ENCODE results near the gene CHST13.
"Not testable (repeated sequence)": the region's sequence is repeated elsewhere in the genome, so short reads cannot be mapped to it uniquely, and the experiment has no call there.

Gene CHST13

GRCh38 chr3:126529585-126530170 lies 5.7 kb downstream of the CHST13 start:
- Mint-ChIP-seq H3K9me3 (no peaks in the 10 kb centered on the region), H3K36me3 (no peaks in the 10 kb centered on the region), H3K27me3 (peaks cover 34% of the 10 kb centered on the region), H3K4me1 (no peaks in the 10 kb centered on the region), H3K27ac (no peak overlapping the region), H3K4me3 (no peak overlapping the region)
- CTCF ChIA-PET = no interaction called here
- no peak for DNase-seq

GRCh38 chr3:126530171-126531050 lies 6.5 kb downstream of the CHST13 start:
- Mint-ChIP-seq H3K27me3 (peaks cover 28% of the 10 kb centered on the region), H3K9me3 (no peaks in the 10 kb centered on the region), H3K4me3 (no peak overlapping the region), H3K36me3 (no peaks in the 10 kb centered on the region), H3K4me1 (no peaks in the 10 kb centered on the region), H3K27ac (no peak overlapping the region)
- CTCF ChIA-PET = interaction anchor here (1.0 kb wide), 1 partner anchor 8 kb away, joined by 3 read pairs; no protein-coding TSS in a partner anchor
- DNase-seq = no peak

- DNase-seq = no peak
- CTCF ChIA-PET = interaction anchor here (1.0 kb wide), 1 partner anchor 8 kb away, joined by 3 read pairs; no protein-coding TSS in a partner anchor
These were observed 7.0 kb downstream of the CHST13 start for GRCh38 chr3:126531051-126531330.

GRCh38 chr3:126533506-126533905 lies 9.6 kb downstream of the CHST13 start:
- Mint-ChIP-seq H3K4me1 (no peaks in the 10 kb centered on the region), H3K27ac (no peak overlapping the region), H3K4me3 (no peak overlapping the region), H3K9me3 (no peaks in the 10 kb centered on the region), H3K36me3 (no peaks in the 10 kb centered on the region), H3K27me3 (peaks cover 21% of the 10 kb centered on the region)
- DNase-seq = no peak
- CTCF ChIA-PET = interaction anchor here (1.2 kb wide), 1 partner anchor 11 kb away, joined by 4 read pairs; no protein-coding TSS in a partner anchor

More at GRCh38 chr3:126531051-126531330, 7.0 kb downstream of the CHST13 start:
- peaks cover 28% of the 10 kb centered on the region for H3K27me3 Mint-ChIP-seq
- H3K27ac Mint-ChIP-seq = no peak overlapping the region
- no peaks in the 10 kb centered on the region for H3K36me3 Mint-ChIP-seq
- no peak overlapping the region for H3K4me3 Mint-ChIP-seq
- no peaks in the 10 kb centered on the region for H3K4me1 Mint-ChIP-seq
- no peaks in the 10 kb centered on the region for H3K9me3 Mint-ChIP-seq

- peaks cover 21% of the 10 kb centered on the region for H3K27me3 Mint-ChIP-seq
- CTCF ChIA-PET, H3K4me1 Mint-ChIP-seq, H3K4me3 Mint-ChIP-seq, H3K36me3 Mint-ChIP-seq, H3K27ac Mint-ChIP-seq, DNase-seq, H3K9me3 Mint-ChIP-seq: not testable (repeated sequence)
These were observed 10.8 kb downstream of the CHST13 start for GRCh38 chr3:126534716-126535115.

- Mint-ChIP-seq H3K27ac (no peak overlapping the region), H3K4me1 (peaks cover under 1% of the 10 kb centered on the region), H3K4me3 (no peak overlapping the region), H3K9me3 (peaks cover 3% of the 10 kb centered on the region), H3K27me3 (peaks cover 29% of the 10 kb centered on the region), H3K36me3 (peaks cover 2% of the 10 kb centered on the region)
- no peak for DNase-seq
- CTCF ChIA-PET = no interaction called here
These were observed 11.7 kb downstream of the CHST13 start for GRCh38 chr3:126535636-126536035.

GRCh38 chr3:126536126-126536525 lies 12.2 kb downstream of the CHST13 start:
- CTCF ChIA-PET = no interaction called here
- Mint-ChIP-seq H3K27me3 (peaks cover 30% of the 10 kb centered on the region), H3K9me3 (peaks cover 3% of the 10 kb centered on the region), H3K36me3 (peaks cover 2% of the 10 kb centered on the region), H3K27ac (no peak overlapping the region), H3K4me1 (peaks cover 3% of the 10 kb centered on the region), H3K4me3 (no peak overlapping the region)
- DNase-seq = no peak

GRCh38 chr3:126537116-126537729 lies 13.3 kb downstream of the CHST13 start:
- Mint-ChIP-seq H3K4me3 (no peak overlapping the region), H3K36me3 (peaks cover 2% of the 10 kb centered on the region), H3K27me3 (peaks cover 35% of the 10 kb centered on the region), H3K9me3 (peaks cover 5% of the 10 kb centered on the region), H3K27ac (no peak overlapping the region), H3K4me1 (peaks cover 3% of the 10 kb centered on the region)
- CTCF ChIA-PET = interaction anchor here (1.2 kb wide), 1 partner anchor 15 kb away, joined by 5 read pairs; no protein-coding TSS in a partner anchor
- DNase-seq = no peak

GRCh38 chr3:126537730-126538281 lies 13.9 kb downstream of the CHST13 start:
- peaks cover 2% of the 10 kb centered on the region for H3K36me3 Mint-ChIP-seq
- H3K4me1 Mint-ChIP-seq = peaks cover 3% of the 10 kb centered on the region
- H3K27ac Mint-ChIP-seq = no peak overlapping the region
- no peak overlapping the region for H3K4me3 Mint-ChIP-seq
- CTCF ChIA-PET = interaction anchor here (1.2 kb wide), 1 partner anchor 16 kb away, joined by 5 read pairs; no protein-coding TSS in a partner anchor
- peaks cover 35% of the 10 kb centered on the region for H3K27me3 Mint-ChIP-seq
- no peak for DNase-seq
- H3K9me3 Mint-ChIP-seq = peaks cover 5% of the 10 kb centered on the region

- no peak overlapping the region for H3K27ac Mint-ChIP-seq
- H3K9me3 Mint-ChIP-seq = peaks cover 5% of the 10 kb centered on the region
- H3K4me1 Mint-ChIP-seq = peaks cover 3% of the 10 kb centered on the region
- CTCF ChIA-PET = interaction anchor here (1.2 kb wide), 1 partner anchor 16 kb away, joined by 5 read pairs; no protein-coding TSS in a partner anchor
- peaks cover 34% of the 10 kb centered on the region for H3K27me3 Mint-ChIP-seq
- H3K4me3 Mint-ChIP-seq = no peak overlapping the region
- peaks cover 2% of the 10 kb centered on the region for H3K36me3 Mint-ChIP-seq
- no peak for DNase-seq
These were observed 14.4 kb downstream of the CHST13 start for GRCh38 chr3:126538316-126538715.

- Mint-ChIP-seq H3K9me3 (peaks cover 5% of the 10 kb centered on the region), H3K27ac (no peak overlapping the region), H3K4me1 (peaks cover 3% of the 10 kb centered on the region), H3K27me3 (peaks cover 28% of the 10 kb centered on the region), H3K36me3 (peaks cover 2% of the 10 kb centered on the region), H3K4me3 (no peak overlapping the region)
- peak; percentile 4 for DNase-seq
- CTCF ChIA-PET = no interaction called here
These were observed 15.0 kb downstream of the CHST13 start for GRCh38 chr3:126538966-126539365.

GRCh38 chr3:126539558-126540250 lies 15.7 kb downstream of the CHST13 start:
- no peak overlapping the region for H3K4me3 Mint-ChIP-seq
- no peak overlapping the region for H3K27ac Mint-ChIP-seq

GRCh38 chr3:126540342-126540849 lies 16.4 kb downstream of the CHST13 start:
- Mint-ChIP-seq H3K27me3 (peaks cover 23% of the 10 kb centered on the region), H3K36me3 (peaks cover 2% of the 10 kb centered on the region), H3K27ac (no peak overlapping the region), H3K4me3 (no peak overlapping the region), H3K9me3 (peaks cover 5% of the 10 kb centered on the region), H3K4me1 (peaks cover 3% of the 10 kb centered on the region)
- DNase-seq = peak; percentile 17
- CTCF ChIA-PET = no interaction called here

More at GRCh38 chr3:126539558-126540250, 15.7 kb downstream of the CHST13 start:
- H3K4me1 Mint-ChIP-seq = peaks cover 3% of the 10 kb centered on the region
- peaks cover 2% of the 10 kb centered on the region for H3K36me3 Mint-ChIP-seq
- peak; percentile 15 for DNase-seq
- CTCF ChIA-PET = no interaction called here
- peaks cover 5% of the 10 kb centered on the region for H3K9me3 Mint-ChIP-seq
- H3K27me3 Mint-ChIP-seq = peaks cover 25% of the 10 kb centered on the region
